Hematopoietic multipotent progenitor cell treated with erythropoietin and hydrocortisone succinate and interleukin-3 and kit ligand, for 17 days (in vitro differentiated cells): ENCODE data around the gene PDLIM7.
A peak's percentile ranks its signal among the peaks of the same experiment; 100 is the strongest.

Experiments used
- DNase-seq: peaks from one replicate; pipeline ENCODE4 v3.0.0-alpha.2; 2015; ENCODE audit warnings: low spot score

The PDLIM7 gene

DNA sequence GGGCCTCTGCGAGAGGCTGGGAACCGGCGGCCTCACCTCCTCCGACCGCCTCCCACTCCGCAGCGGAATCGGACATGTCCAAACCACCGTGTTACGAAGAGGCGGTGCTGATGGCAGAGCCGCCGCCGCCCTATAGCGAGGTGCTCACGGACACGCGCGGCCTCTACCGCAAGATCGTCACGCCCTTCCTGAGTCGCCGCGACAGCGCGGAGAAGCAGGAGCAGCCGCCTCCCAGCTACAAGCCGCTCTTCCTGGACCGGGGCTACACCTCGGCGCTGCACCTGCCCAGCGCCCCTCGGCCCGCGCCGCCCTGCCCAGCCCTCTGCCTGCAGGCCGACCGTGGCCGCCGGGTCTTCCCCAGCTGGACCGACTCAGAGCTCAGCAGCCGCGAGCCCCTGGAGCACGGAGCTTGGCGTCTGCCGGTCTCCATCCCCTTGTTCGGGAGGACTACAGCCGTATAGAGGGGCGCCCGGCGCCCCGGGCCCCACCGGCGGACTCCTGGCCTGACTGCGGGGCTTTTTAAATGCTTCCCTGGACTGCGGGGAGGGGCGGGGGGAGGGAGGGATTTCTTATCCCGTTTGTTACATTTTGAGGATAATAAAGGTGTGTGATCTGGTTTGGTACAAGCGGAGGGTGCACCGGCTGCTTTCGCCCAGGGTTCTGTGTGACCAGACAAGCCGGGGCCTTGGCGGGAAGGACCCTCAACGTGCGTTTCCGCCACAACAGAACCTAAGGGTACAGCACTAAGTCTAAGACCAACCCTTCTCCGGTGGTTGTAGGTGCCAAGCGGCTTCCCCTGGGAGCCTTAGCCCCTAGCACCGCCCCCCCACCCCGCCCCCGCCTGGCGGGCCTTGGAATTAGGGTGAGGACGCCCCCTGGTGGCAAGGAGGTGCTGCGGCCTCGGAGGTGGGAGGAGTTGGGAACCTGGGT is 41.5 kb downstream of the PDLIM7 start:
- peak; percentile 90 for DNase-seq

DNA sequence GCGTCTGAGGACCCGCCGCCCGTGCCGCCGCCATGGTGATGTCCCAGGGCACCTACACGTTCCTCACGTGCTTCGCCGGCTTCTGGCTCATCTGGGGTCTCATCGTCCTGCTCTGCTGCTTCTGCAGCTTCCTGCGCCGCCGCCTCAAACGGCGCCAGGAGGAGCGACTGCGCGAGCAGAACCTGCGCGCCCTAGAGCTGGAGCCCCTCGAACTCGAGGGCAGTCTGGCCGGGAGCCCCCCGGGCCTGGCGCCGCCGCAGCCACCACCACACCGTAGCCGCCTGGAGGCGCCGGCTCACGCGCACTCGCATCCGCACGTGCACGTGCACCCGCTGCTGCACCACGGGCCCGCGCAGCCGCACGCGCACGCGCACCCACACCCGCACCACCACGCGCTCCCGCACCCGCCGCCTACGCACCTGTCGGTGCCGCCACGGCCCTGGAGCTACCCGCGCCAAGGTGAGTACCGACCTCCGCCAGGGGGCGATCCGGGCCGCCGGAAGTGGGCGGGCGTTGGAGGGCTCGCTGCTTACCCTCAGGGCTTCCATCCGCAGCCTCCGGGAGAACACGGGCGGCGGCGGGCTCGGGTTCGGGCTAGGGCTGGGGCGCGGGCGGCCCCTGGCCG is 42.3 kb downstream of the PDLIM7 start:
- peak; percentile 89 for DNase-seq

DNA sequence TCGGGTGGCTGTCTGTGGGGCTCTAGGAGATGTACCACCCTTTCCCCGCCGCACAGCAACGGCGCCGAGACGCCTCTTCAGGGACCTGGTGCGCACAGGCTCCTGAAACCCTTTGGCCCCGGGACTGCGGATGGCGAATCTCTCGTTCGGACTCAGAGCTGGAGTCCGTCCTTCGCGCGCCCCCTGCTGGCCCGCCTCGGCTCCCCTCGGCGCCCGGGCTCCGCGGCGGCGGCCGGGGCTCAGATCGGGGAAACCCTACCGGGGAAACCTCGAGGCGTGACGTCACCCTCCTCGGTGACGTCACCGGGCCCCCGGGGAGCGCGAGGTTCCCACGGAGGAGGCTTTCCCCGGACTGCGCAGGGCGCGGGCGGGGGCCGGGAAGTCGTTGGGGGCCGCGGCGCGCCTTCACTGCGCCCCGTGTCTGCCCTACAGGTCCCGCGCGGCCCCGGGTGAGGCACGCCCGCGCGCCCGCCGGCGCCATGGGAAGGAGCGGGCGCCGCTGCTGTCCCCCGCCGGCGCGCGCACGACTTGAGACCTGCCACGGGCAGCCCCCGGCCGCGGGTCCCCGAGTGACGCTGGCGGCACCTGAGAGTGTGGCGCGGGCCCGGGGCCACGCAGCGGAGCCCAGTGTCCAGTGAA is 42.9 kb downstream of the PDLIM7 start:
- DNase-seq: peak; percentile 91

DNA sequence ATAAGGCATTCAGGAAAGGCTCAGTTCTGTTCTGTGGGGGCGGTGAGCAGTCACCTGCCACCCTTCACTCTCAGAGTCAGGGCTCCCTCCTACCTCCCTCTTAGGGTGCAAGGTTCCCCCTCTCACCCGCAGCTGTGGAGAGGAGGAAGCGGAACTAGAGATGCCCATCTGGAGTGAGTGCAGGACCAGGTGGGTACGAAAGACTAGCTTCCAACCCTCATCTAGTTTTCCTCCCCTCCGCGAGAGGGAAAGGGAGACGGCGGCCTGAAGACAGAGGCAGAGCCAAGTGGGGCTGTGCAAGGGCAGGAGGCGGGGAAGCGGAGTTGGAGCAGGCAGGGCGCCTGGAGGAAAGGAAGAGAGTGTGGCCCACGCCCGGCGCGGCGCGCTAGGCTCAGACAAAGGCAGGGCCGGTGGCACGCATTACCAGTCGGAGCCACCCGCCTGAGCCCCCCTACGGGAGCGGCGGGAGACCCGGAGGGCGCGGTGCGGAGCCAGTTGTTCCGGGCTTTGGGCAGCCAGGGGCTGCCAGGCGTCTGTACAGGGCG is 43.5 kb downstream of the PDLIM7 start:
- DNase-seq: no peak

DNA sequence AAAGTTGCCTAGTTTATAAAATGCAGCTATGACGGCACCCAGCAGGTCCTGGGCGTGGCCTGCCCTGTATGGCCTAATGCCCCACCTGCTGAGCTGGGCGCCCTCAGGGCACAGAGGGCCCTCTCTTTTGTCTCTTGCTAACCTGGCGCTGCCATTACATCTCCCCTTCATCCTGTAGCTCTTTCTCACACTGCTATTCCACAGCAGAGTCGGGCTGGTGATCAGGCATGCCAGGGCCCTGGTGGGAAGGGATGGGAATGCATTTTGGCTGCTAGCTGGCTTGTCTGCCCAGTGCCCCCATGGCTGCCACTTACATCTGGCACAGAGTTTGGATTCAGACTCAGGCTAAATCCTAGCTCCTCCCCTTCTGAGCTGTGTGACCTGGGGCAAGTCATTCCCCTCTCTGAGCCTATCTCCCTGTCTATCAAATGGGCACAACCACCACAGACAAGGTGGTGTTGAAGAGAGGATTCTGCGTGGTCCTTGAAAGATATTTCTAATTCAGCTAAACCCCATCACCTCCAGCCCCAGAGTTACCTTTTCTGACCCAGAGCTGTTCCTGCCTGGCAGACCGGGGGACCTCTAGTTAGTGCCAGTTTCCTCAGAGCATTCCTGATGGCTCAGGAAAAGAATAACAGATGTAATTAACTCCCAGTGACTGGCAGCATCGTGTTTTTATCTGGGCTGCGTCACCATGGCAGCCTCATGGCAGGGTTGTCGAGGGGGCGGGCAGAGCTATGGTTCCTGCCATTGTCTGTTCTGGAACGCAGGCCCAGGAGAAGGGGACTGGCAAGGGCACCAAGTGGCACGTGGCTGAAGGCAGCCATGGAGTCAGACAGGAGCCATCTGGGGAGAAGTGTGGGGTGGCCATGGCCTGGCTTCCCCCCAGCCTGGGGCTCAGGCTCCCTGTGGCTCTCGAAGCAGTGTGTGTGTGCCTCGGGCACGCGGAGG is 44.4 kb downstream of the PDLIM7 start:
- DNase-seq: no peak

DNA sequence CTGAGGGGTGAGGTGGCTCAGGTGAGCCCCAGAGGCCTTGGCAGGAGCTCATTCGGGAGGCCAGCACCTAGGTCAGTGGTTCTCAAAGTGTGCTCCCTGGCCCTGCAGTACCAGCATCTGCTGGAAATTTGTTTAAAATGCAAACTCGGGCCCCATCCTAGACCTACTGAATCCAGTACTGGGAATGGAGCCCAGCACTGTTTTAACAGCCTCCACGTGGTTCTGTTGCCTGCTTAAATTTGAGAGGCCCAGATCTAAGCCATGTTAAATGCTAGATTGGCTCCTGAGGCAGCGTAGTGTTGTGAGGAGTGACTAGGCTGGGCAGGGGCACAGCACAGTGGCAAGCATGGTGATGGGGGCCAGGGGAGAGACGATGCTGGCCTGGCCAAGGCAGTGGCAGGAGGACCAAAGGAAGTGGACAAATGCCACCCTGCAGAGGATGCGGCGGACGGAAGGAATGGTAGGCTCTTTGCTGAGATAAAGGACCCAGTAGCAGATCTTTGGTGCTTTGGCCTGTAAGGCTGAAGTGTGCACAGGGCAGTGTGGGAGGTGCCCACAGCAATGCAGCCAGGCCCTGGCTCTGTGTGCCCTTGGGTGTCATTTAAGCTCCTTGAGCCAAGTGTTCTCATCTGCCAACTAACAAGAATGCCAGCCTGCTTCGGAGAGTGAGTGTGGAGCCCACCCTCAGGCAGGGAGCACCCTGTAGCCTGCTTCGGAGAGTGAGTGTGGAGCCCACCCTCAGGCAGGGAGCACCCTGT is 46.6 kb downstream of the PDLIM7 start:
- DNase-seq: no peak

DNA sequence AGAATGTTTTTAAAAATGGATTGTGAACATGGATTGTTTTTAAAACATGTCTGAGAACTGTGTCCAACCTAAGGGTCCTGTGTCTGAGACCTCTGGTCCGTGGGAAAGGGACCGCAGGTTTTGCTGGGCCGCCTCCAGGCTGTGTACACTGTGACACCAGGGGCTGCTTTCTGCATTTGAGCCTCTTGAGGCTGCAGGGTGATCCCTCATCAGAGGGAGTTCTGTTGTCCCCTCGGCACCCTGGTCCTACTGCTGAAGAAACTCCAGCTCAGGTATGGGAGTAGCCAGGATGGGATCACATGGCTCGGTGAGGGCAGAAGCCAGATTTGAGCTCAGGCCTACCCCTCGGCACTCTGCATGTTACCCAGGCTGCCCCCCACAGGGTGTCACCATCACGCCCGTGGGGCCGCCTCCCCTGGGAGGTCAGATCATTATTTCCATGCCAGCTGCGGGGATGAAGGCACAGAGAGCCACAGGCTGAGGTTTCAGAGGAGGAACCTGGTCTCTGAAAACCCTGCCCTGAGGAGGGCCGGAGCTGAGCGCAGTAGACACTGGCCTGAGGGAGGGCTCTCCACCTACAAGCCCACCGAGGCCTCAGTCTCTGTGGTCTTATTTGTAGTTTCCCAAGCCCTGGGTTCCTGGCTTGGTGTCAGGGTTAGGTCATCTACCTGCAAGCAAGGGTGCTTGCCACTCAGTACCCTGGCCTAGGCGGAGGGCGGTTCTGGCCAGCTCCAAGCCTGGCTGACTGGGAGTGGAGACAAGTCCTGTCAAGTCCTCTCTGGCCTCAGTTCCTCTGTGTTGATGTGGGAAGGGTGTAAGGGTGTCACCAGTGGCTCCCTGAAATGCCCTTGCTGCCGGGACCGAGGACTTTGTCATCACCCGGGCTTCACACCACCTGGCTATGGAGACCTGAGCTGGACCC is 48.0 kb downstream of the PDLIM7 start:
- DNase-seq: no peak

DNA sequence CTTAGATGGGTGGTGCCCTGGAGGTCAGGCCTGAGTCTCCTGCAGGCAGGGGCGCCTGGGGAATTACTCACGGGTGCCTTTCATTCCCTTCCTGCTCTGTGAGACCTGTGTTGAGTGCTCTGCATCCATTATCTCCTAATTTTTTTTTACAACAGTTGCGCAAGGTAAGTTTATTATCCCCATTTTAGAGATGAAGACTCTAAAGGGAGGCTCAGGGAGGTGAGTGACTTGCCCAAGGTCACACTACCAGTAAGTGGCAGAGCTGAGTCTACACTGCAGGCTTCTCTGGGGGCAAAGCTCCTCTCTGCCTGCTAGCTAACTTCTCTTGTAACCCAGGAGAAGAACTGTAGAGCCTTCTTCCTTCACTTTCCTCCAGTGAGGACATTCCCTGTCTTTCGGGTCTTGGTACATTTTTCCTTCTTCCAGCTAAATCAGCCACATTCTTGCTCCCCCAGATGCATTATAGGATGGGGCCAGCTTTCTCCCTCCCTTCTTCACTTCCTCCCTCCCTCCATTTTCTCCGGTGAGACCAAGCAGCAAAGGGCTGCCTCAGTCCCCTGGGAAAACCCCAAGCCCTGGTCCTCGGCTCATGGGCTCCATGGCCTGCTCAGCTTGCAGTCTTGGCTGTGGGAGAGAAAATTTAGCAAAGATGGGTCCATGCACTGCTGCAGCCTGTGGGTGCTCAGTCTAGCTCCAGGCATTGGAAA is 49.0 kb downstream of the PDLIM7 start:
- DNase-seq: no peak

DNA sequence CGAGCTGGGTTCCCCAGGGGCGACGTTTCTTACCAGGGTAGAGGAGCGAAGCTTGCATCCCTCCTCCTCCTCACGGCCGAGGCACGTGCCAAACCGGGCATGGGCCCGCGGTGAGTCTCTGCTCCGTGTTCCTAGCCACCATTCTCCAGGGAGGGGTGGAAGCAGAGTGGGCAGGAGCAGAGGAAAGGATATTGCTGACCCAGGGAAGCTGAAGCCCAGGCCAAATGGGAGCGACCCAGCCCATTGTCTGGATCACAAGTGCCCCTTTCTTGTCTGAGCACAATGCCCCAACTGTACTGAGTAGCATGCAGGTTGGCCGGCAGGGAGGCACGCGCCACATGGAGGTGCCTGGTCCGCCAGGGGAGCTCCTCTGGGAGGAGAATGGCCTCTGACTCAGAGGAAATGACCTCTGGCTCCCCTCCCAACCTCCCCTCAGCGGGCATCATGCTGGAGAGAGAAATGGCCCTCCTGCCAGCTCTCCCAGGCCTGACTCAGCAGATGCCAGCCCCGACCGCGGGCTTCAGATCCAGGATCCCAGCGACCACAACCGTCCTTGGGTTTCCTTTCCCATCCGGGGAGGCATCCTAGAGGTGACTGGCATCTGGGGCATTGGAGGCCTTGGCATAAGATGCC is 49.7 kb downstream of the PDLIM7 start:
- no peak for DNase-seq

DNA sequence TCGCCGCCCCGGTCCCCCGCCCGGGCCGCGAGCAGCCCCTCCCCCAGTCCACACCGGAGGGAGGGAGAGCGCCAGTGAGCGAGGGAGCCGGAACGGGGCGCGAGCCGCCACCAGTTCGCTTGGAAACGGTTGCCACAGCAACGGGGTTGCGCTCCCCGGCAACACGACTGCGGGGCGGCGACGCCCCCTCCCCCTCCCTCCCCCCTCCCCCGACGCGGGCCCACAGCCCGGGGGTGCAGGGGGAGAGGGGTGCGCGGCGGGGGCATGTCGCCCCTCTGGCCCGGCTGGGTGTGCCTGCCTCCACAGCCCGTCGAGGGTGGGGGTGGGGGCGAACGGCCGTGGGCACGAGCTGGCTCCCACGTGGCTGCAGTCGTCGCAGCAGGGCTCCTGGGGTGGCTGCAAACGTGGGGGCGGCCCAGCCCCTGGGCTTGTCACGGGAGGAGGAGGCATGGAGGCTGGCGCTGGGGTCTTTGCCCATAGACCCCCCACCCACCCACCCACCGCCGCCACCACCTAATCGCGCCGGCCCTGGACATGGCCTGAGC is 50.3 kb downstream of the PDLIM7 start:
- no peak for DNase-seq

DNA sequence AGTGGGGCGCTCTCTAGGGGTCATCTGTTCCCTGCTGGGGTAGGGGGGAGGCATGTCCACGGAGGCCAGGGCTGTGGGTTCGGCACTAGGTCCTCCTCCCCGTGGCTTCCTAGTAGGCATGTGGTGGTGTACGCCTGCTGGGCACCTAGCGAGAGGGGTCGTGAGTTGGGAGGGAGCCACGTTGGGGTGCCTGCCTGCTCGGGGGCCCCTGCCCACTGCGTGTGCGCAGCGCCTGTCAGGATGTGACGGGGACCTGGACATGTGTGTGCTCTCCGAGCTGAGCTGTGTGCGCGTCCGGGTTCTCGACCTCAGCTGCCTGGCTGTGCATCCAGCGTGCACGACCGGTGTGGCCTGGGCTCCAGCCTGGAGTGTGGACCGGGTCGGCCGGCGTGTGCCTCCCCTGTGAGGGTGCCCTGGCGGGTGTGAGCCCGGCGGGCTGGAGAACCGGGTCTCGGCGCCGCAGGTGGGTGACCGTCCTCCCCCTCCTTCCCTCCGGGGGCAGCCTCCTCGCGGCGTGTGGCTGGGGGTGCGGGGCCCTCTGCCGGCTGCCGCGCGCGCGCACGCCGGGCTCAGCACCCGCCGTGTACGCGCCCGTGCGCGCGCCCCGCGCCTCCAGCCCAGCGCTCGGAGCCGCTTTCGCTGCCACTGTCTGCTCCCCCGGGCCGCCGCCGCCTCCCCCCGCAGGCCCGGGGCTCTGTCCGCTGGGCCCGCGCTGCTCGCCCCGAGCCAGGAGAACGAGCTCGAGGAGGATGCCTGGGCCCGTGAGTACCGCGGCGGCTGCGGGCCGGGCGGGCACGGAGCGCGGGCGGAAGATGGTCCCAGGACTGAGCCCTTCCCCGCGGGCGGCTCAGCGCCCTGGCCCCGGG is 51.0 kb downstream of the PDLIM7 start, which contains the start of gene PRR7:
PRR7 (plus strand) TSS at position 615 of the 866 bp plus-strand sequence. CDS start 8,254 bp downstream, outside the sequence.
- no peak for DNase-seq

DNA sequence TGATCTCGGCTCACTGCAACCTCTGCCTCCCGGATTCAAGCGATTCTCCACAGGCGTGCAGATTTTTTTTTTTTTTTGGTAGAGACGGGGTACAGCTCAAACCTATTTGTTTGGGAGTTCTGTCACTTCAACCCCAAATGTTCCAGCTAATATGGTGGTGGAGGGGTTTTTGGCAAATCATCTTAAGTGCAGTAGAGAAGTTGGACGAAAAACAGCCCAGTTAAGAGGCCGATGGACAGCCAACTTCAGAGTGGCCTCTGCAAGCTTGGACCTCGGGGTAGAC is 51.5 kb downstream of the PDLIM7 start:
- no peak for DNase-seq

DNA sequence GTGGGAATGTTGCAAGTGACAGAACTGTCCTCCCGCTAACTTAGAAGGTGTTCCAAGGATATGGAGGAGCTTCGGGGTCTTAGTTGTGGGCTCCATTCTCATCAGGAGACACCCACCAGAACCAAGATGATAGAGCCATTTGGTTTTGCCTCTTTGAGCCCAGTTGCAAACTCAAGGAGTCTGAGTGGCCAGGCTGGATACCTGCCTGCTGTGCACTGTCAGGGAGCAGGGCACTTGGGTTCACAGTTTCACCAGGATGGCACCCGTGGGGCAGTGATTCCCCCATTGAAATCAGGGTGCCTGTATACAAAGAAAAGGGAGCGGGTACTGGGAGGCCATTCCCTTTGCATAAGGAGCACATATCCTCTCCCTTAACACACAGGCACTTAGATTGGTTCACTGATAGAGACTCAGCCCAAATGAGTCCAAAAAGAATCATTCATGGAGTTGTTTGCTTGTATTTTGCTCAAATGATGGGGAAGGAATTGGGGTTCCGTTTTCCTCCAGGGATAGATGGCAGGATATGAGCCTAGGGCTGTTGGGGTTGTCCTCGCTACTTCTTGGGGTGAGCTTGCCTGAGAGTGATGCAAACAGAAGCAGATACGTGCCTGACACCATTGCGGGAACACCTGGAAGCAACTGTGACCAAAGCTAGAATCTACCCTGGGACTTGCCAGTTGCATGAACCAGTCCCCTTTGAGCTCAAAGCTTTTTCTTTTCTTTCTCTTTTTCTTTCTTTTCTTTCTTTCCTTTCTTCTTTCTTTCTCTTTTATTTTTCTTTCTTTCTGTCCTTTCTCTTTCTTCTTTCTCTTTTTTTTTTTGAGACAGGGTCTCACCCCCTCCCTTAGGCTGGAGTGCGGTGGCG is 52.1 kb downstream of the PDLIM7 start:
- no peak for DNase-seq

DNA sequence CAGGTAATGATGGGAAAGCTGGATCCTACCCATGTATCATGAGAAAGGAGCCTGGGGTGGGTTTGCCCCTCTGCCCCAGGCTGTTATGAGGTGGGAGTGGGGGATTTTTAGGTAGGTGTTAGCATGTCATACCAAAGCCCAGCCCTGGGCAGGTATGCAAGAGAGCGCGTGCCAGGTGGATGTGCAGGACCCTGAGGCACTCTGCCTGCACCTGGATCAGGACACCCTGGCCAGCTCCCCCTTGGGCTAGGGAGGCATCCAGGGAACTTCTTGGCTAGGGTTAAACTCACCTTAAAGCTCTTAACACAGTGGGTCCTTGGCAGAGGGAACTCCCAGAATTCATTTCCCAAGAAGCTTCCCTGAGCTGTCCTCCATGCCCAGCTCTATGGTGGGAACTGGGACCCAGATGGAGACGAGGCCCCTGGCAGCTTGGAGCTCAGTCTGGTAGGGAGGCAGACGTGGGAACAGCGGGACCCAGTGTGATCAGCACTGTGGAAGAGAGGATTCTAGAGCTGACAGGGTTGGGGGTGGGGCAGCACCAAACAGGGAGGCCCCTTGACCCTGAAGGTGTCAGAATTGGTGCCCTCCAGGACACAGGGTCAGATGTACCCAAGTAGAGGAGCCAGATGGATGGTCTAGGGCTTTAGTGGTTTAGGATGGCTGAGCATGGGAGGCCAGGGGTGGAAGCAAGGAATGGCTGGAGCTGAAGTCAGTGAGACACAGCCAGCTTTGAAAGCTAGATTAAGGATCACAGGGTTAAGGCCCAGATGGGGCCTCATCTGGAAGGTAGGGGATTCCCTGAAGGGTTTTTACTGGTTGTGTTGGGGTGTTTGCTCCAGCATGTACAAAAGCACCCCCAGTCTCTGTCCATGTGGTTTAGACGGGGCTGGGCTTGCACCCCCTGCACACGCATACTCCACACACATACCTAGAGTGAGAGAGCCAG is 53.0 kb downstream of the PDLIM7 start:
- DNase-seq: no peak
